Measurements from ENCODE around the gene CBX6. TPM values are rescaled to one million over a fixed set of nuclear protein-coding genes. Genes with fewer than 3 reads are reported as not detected.

Gene CBX6
- total RNA-seq, 1 experiment from 2014 or later = 140 TPM

DNA sequence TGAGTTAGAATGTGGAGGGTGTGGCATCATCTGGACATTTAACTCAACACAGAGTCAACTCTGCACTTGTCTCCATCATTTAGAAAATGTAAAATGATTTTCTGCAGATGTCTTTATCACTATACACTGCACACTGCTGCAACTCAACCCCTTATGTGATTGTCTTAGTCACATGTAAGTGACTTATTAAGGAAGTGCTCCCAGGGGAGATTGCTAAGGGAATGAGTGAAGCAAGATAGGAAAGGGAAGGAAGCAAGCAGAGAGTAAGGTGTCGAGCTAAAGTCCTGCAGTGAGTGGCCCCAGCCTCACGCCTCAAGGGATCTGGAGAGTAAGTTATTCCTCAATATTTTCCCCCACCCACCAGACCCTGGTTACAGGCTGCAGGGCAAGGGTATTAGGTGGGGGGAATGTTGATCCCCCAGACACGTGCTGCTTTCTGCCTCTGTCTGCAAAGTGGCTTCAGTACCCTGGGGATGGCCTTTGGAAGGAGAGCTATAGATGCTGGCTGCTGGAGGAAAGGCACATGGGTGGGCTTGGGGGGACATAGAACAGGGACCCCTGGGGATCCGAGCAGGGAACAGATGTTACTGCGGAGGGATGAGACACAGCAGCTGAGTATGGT lies 7.2 kb upstream of the CBX6 start:
- BruUV-seq (replicated peaks) = no TSS peak
- Mint-ChIP-seq H3K4me1 (ENCODE audit: low read depth, unreplicated experiment) (peaks cover 15% of the 10 kb centered on the region), H3K36me3 (ENCODE audit: insufficient read depth, unreplicated experiment) (no peaks in the 10 kb centered on the region), H3K27ac (ENCODE audit: unreplicated experiment) (no peak overlapping the region), H3K4me3 (ENCODE audit: low read depth, unreplicated experiment) (no peak overlapping the region), H3K27me3 (ENCODE audit: unreplicated experiment) (no peaks in the 10 kb centered on the region), H3K9me3 (ENCODE audit: low read depth, unreplicated experiment) (no peaks in the 10 kb centered on the region)
- DNase-seq = no peak
- CTCF ChIA-PET = no interaction called here
- intact Hi-C loops (cut with micrococcal nuclease; ENCODE audit: unreplicated experiment) = no loop called here
- TF ChIP-seq, protein P1, sequence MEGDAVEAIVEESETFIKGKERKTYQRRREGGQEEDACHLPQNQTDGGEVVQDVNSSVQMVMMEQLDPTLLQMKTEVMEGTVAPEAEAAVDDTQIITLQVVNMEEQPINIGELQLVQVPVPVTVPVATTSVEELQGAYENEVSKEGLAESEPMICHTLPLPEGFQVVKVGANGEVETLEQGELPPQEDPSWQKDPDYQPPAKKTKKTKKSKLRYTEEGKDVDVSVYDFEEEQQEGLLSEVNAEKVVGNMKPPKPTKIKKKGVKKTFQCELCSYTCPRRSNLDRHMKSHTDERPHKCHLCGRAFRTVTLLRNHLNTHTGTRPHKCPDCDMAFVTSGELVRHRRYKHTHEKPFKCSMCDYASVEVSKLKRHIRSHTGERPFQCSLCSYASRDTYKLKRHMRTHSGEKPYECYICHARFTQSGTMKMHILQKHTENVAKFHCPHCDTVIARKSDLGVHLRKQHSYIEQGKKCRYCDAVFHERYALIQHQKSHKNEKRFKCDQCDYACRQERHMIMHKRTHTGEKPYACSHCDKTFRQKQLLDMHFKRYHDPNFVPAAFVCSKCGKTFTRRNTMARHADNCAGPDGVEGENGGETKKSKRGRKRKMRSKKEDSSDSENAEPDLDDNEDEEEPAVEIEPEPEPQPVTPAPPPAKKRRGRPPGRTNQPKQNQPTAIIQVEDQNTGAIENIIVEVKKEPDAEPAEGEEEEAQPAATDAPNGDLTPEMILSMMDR (IDR thresholded peaks at IDR 0.05; ENCODE audit: unreplicated experiment) = no peak

GRCh38 chr22:38878001-38878400 lies 6.0 kb upstream of the CBX6 start:
- peaks cover 27% of the 10 kb centered on the region for H3K4me1 Mint-ChIP-seq (ENCODE audit: low read depth, unreplicated experiment)
- CTCF ChIA-PET = interaction anchor here (0.5 kb wide), 1 partner anchor 247 kb away, joined by 3 read pairs; no protein-coding TSS in a partner anchor
- no TSS peak for BruUV-seq (replicated peaks)

GRCh38 chr22:38874529-38875222 lies 2.7 kb upstream of the CBX6 start:
- no peaks in the 10 kb centered on the region for H3K9me3 Mint-ChIP-seq (ENCODE audit: low read depth, unreplicated experiment)

More at GRCh38 chr22:38878001-38878400, 6.0 kb upstream of the CBX6 start:
- H3K36me3 Mint-ChIP-seq (ENCODE audit: insufficient read depth, unreplicated experiment) = peaks cover 10% of the 10 kb centered on the region
- H3K27me3 Mint-ChIP-seq (ENCODE audit: unreplicated experiment) = no peaks in the 10 kb centered on the region
- H3K27ac Mint-ChIP-seq (ENCODE audit: unreplicated experiment) = no peak overlapping the region
- intact Hi-C loops (cut with micrococcal nuclease; ENCODE audit: unreplicated experiment) = no loop called here
- no peak for DNase-seq
- H3K4me3 Mint-ChIP-seq (ENCODE audit: low read depth, unreplicated experiment) = no peak overlapping the region
- TF ChIP-seq, protein P1 (IDR thresholded peaks at IDR 0.05; ENCODE audit: unreplicated experiment) = no peak
- no peaks in the 10 kb centered on the region for H3K9me3 Mint-ChIP-seq (ENCODE audit: low read depth, unreplicated experiment)

More at GRCh38 chr22:38874529-38875222, 2.7 kb upstream of the CBX6 start:
- no peak for DNase-seq
- intact Hi-C loops (cut with micrococcal nuclease; ENCODE audit: unreplicated experiment) = no loop called here
- no TSS peak for BruUV-seq (replicated peaks)
- no peak overlapping the region for H3K4me3 Mint-ChIP-seq (ENCODE audit: low read depth, unreplicated experiment)
- H3K27ac Mint-ChIP-seq (ENCODE audit: unreplicated experiment) = no peak overlapping the region
- no peaks in the 10 kb centered on the region for H3K27me3 Mint-ChIP-seq (ENCODE audit: unreplicated experiment)
- CTCF ChIA-PET = interaction anchor here (0.6 to 1.8 kb wide), 3 partner anchors 15 to 53 kb away, joined by 3 to 8 read pairs (median 6); no protein-coding TSS in a partner anchor
- peaks cover 42% of the 10 kb centered on the region for H3K36me3 Mint-ChIP-seq (ENCODE audit: insufficient read depth, unreplicated experiment)
- TF ChIP-seq, protein P1 (IDR thresholded peaks at IDR 0.05; ENCODE audit: unreplicated experiment) = no peak
- H3K4me1 Mint-ChIP-seq (ENCODE audit: low read depth, unreplicated experiment) = peaks cover 36% of the 10 kb centered on the region
